T-cell (primary cell): ENCODE results near the gene SCCPDH. TPM values are rescaled to one million over a fixed set of nuclear protein-coding genes. Genes with fewer than 3 reads are reported as not detected.
"Not testable (repeated sequence)": the region's sequence is repeated elsewhere in the genome, so short reads cannot be mapped to it uniquely, and the experiment has no call there.

ENCODE experiments used
- ATAC-seq, 4 experiments: fragments of 200-7000 bp in 3 of 4; fragments of 150-1000 bp in 1 of 4; cut with Tn5 transposase; replicated peaks in 1 of 4; 1 replicate in 3 of 4; 2 replicates in 1 of 4; pipeline ENCODE4 v1.10.0; 2021; ENCODE audit warnings: moderate library complexity in 3 of 4, mild to moderate bottlenecking in 2 of 4, moderate number of reproducible peaks in 1 of 4
- CTCF ChIA-PET, 2 donors: fragments of 300-600 bp; sonication (Branson Sonifier 250); formaldehyde crosslinking; loops; one replicate each; lab custom pipeline; 2022; ENCODE audit warnings: antibody characterized with exemption in 2 of 2; lab: Charles Lee
- POLR2A ChIA-PET, 2 donors: fragments of 300-600 bp; sonication (Branson Sonifier 250); formaldehyde crosslinking; loops; one replicate each; lab custom pipeline; 2022; ENCODE audit warnings: antibody characterized with exemption in 2 of 2; lab: Charles Lee
- DNase-seq, 35 experiments: peaks; one replicate each; pipeline versions ENCODE4 v3.0.0 to v3.0.0-alpha.2; 2013 to 2023
- H3K27ac ChIP-seq: one replicate; pipeline ENCODE4 v1.5.1; 2013; ENCODE audit warnings: low read length
- H3K27me3 ChIP-seq, 2 experiments: replicated peaks in 1 of 2; 1 replicate in 1 of 2; 2 replicates in 1 of 2; pipeline versions ENCODE4 v1.6.1 to v1.7.0; 2013; ENCODE audit warnings: low read length in 1 of 2, mixed read lengths in 1 of 2; ENCODE audit not compliant: control insufficient read depth in 2 of 2, insufficient read depth in 2 of 2; ENCODE audit errors: extremely low read depth in 1 of 2
- H3K36me3 ChIP-seq, 2 donors: 1 replicate in 1 of 2; 2 replicates in 1 of 2; pipeline versions ENCODE4 v1.6.1 to v1.7.0; 2013; ENCODE audit warnings: low read length in 1 of 2; ENCODE audit not compliant: control insufficient read depth in 2 of 2, insufficient read depth in 1 of 2; ENCODE audit errors: extremely low read depth in 1 of 2
- H3K4me1 ChIP-seq, 2 experiments: 1 replicate in 1 of 2; 2 replicates in 1 of 2; pipeline versions ENCODE4 v1.6.1 to v1.7.0; 2013; ENCODE audit warnings: low read length in 2 of 2, mixed read lengths in 1 of 2; ENCODE audit not compliant: insufficient read depth in 2 of 2, control insufficient read depth in 1 of 2; ENCODE audit errors: extremely low read depth in 1 of 2
- H3K4me3 ChIP-seq, 2 donors: 1 replicate in 1 of 2; 2 replicates in 1 of 2; pipeline versions ENCODE4 v1.5.1 to v1.7.0; 2013; ENCODE audit warnings: mild to moderate bottlenecking in 2 of 2, low read length in 1 of 2, moderate library complexity in 1 of 2; ENCODE audit not compliant: control insufficient read depth in 1 of 2; ENCODE audit errors: extremely low read depth in 1 of 2
- H3K9me3 ChIP-seq: 2 replicates; pipeline ENCODE4 v1.7.0; 2013
- H3K27ac Mint-ChIP-seq, 2 donors: one replicate each; pipeline ENCODE4 v1.8.0; 2020 to 2021; ENCODE audit warnings: mild to moderate bottlenecking in 2 of 2, mixed read lengths in 2 of 2
- H3K27me3 Mint-ChIP-seq, 2 donors: one replicate each; pipeline ENCODE4 v1.8.0; 2021 to 2022; ENCODE audit warnings: mixed read lengths in 2 of 2
- H3K36me3 Mint-ChIP-seq: one replicate; pipeline ENCODE4 v1.8.0; 2021; ENCODE audit warnings: mixed read lengths
- H3K4me1 Mint-ChIP-seq, 3 donors: one replicate each; pipeline ENCODE4 v1.8.0; 2020 to 2022; ENCODE audit warnings: mixed read lengths in 3 of 3, mild to moderate bottlenecking in 1 of 3
- H3K4me3 Mint-ChIP-seq, 3 donors: one replicate each; pipeline ENCODE4 v1.8.0; 2020 to 2022; ENCODE audit warnings: mild to moderate bottlenecking in 3 of 3, mixed read lengths in 3 of 3, moderate library complexity in 3 of 3
- H3K9me3 Mint-ChIP-seq, 3 donors: one replicate each; pipeline ENCODE4 v1.8.0; 2020 to 2022; ENCODE audit warnings: mixed read lengths in 3 of 3
- WGBS: methylation state at CpG from one replicate; pipeline ENCODE4 v1.1.5; 2013; ENCODE audit warnings: missing lambda C conversion rate; ENCODE audit not compliant: insufficient coverage; 5-methylcytosine and 5-hydroxymethylcytosine counted together
- total RNA-seq, 35 experiments: library from RNA in 6 of 35; stranded (reverse) in 6 of 35; fragments of 120-200 nt in 1 of 35; gene quantifications; one replicate each; pipeline versions ENCODE4 v1.2.1 to v1.2.4 and lab custom pipeline; 2013 to 2026

SCCPDH gene
- total RNA-seq, 5 donors from 2014 or later (not counting 1 experiment from before 2014, with no cell fraction given), result 3.7 to 6.2 (median 4.5) TPM

- Histone ChIP-seq H3K4me3 (no peak overlapping the region), H3K27ac (no peak overlapping the region), H3K27me3 (peaks cover 0 to 19% of the 10 kb centered on the region in 2 experiments), H3K4me1 (peaks cover 4 to 11% of the 10 kb centered on the region in 2 experiments), H3K9me3 (no peaks in the 10 kb centered on the region), H3K36me3 (peaks cover 0 to 3% of the 10 kb centered on the region in 2 donors)
- DNase-seq (no peak), ATAC-seq (no peak)
- Mint-ChIP-seq H3K9me3 (peaks cover 10 to 27% (median 20%) of the 10 kb centered on the region in 3 donors), H3K36me3 (peaks cover 28% of the 10 kb centered on the region), H3K27me3 (peaks cover 0 to 5% of the 10 kb centered on the region in 2 donors), H3K4me3 (peak overlapping the region; percentile 82 to 91 (median 83)), H3K27ac (peak overlapping the region in 1 of 2 donors; percentile 61), H3K4me1 (peaks cover 8 to 11% (median 9%) of the 10 kb centered on the region in 3 donors)
- CTCF ChIA-PET, result no interaction called here
- 77% methylated on average over 2 of the region's 9 CpGs for WGBS
- POLR2A ChIA-PET, result no interaction called here
Observed at GRCh38 chr1:246725191-246725590, 982 bp downstream of the SCCPDH start.

GRCh38 chr1:246726255-246726679, 2.1 kb downstream of the SCCPDH start:
- DNase-seq (no peak), ATAC-seq (no peak)
- Mint-ChIP-seq H3K27me3 (peaks cover 0 to 5% of the 10 kb centered on the region in 2 donors), H3K4me1 (peaks cover 8 to 11% (median 9%) of the 10 kb centered on the region in 3 donors), H3K4me3 (peak overlapping the region in 1 of 3 donors; percentile 9), H3K9me3 (peaks cover 11 to 25% (median 19%) of the 10 kb centered on the region in 3 donors), H3K36me3 (peaks cover 37% of the 10 kb centered on the region), H3K27ac (no peak overlapping the region)
- H3K9me3 ChIP-seq, result no peaks in the 10 kb centered on the region
- CTCF ChIA-PET, result no interaction called here
- H3K4me3 ChIP-seq, result no peak overlapping the region
- H3K36me3 ChIP-seq, result peaks cover 0 to 3% of the 10 kb centered on the region in 2 donors
- H3K4me1 ChIP-seq, result peaks cover 4 to 11% of the 10 kb centered on the region in 2 experiments
- peaks cover 0 to 19% of the 10 kb centered on the region in 2 experiments for H3K27me3 ChIP-seq
- WGBS, result no CpG with 5 or more reads among the region's 4 CpGs
- H3K27ac ChIP-seq, result no peak overlapping the region
- POLR2A ChIA-PET, result no interaction called here

- H3K36me3 ChIP-seq, result peaks cover 0 to 3% of the 10 kb centered on the region in 2 donors
- H3K27me3 Mint-ChIP-seq, result peaks cover 0 to 5% of the 10 kb centered on the region in 2 donors
- ATAC-seq (no peak), DNase-seq (no peak)
- no peaks in the 10 kb centered on the region for H3K9me3 ChIP-seq
- POLR2A ChIA-PET, result no interaction called here
- H3K4me1 ChIP-seq, result peaks cover 4 to 11% of the 10 kb centered on the region in 2 experiments
- H3K4me3 ChIP-seq, result no peak overlapping the region
- peaks cover 42% of the 10 kb centered on the region for H3K36me3 Mint-ChIP-seq
- peaks cover 0 to 19% of the 10 kb centered on the region in 2 experiments for H3K27me3 ChIP-seq
- no peak overlapping the region for H3K27ac ChIP-seq
- WGBS, result no CpG with 5 or more reads among the region's 4 CpGs
- peaks cover 11 to 26% (median 19%) of the 10 kb centered on the region in 3 donors for H3K9me3 Mint-ChIP-seq
- H3K27ac Mint-ChIP-seq, result no peak overlapping the region
- CTCF ChIA-PET, result no interaction called here
- no peak overlapping the region for H3K4me3 Mint-ChIP-seq
- H3K4me1 Mint-ChIP-seq, result peaks cover 8 to 11% (median 9%) of the 10 kb centered on the region in 3 donors
Observed at GRCh38 chr1:246726881-246727280, 2.7 kb downstream of the SCCPDH start.

- peaks cover 8 to 11% (median 9%) of the 10 kb centered on the region in 3 donors for H3K4me1 Mint-ChIP-seq
- ATAC-seq (no peak), DNase-seq (no peak)
- 97% methylated on average over 3 of the region's 3 CpGs for WGBS
- ChIA-PET CTCF (no interaction called here), POLR2A (no interaction called here)
- H3K36me3 ChIP-seq, result peaks cover 0 to 3% of the 10 kb centered on the region in 2 donors
- no peaks in the 10 kb centered on the region for H3K9me3 ChIP-seq
- H3K27me3 ChIP-seq, result peaks cover 0 to 15% of the 10 kb centered on the region in 2 experiments
- H3K36me3 Mint-ChIP-seq, result peaks cover 44% of the 10 kb centered on the region
- H3K27me3 Mint-ChIP-seq, result peaks cover 0 to 4% of the 10 kb centered on the region in 2 donors
- no peak overlapping the region for H3K27ac Mint-ChIP-seq
- peaks cover 11 to 29% (median 19%) of the 10 kb centered on the region in 3 donors for H3K9me3 Mint-ChIP-seq
- no peak overlapping the region for H3K4me3 Mint-ChIP-seq
- H3K4me1 ChIP-seq, result peaks cover 4 to 11% of the 10 kb centered on the region in 2 experiments
- no peak overlapping the region for H3K4me3 ChIP-seq
- no peak overlapping the region for H3K27ac ChIP-seq
Observed at GRCh38 chr1:246727594-246727993, 3.4 kb downstream of the SCCPDH start.

- Mint-ChIP-seq H3K4me1 (peaks cover 8 to 10% (median 9%) of the 10 kb centered on the region in 3 donors), H3K4me3 (no peak overlapping the region), H3K36me3 (peaks cover 44% of the 10 kb centered on the region), H3K27me3 (peaks cover 0 to 4% of the 10 kb centered on the region in 2 donors), H3K9me3 (peaks cover 11 to 29% (median 19%) of the 10 kb centered on the region in 3 donors), H3K27ac (no peak overlapping the region)
- ChIA-PET CTCF (interaction anchor here in 1 of 2 donors (0.5 kb wide), 1 partner anchor 1601 kb away, joined by 3 read pairs; no protein-coding TSS in a partner anchor), POLR2A (no interaction called here)
- no peak for ATAC-seq
- Histone ChIP-seq H3K27me3 (peaks cover 0 to 15% of the 10 kb centered on the region in 2 experiments), H3K4me3 (no peak overlapping the region), H3K36me3 (peaks cover 0 to 3% of the 10 kb centered on the region in 2 donors), H3K9me3 (no peaks in the 10 kb centered on the region), H3K4me1 (peaks cover 4 to 10% of the 10 kb centered on the region in 2 experiments), H3K27ac (no peak overlapping the region)
- WGBS, result 84% methylated on average over 2 of the region's 4 CpGs
- no peak for DNase-seq
Observed at GRCh38 chr1:246728311-246728710, 4.1 kb downstream of the SCCPDH start.

GRCh38 chr1:246729040-246729439, 4.8 kb downstream of the SCCPDH start:
- POLR2A ChIA-PET, H3K9me3 ChIP-seq, H3K27ac ChIP-seq, H3K4me1 ChIP-seq, H3K36me3 ChIP-seq, H3K27me3 Mint-ChIP-seq, H3K4me3 Mint-ChIP-seq, DNase-seq, H3K27ac Mint-ChIP-seq, ATAC-seq, CTCF ChIA-PET, H3K4me1 Mint-ChIP-seq, H3K4me3 ChIP-seq, H3K27me3 ChIP-seq: not testable (repeated sequence)
- 97% methylated on average over 3 of the region's 5 CpGs for WGBS
- Mint-ChIP-seq H3K9me3 (peaks cover 11 to 29% (median 19%) of the 10 kb centered on the region in 3 donors), H3K36me3 (peaks cover 49% of the 10 kb centered on the region)
